Natural killer cell (primary cell): ENCODE measurements around the gene DCTN2. TPM values are rescaled to one million over a fixed set of nuclear protein-coding genes. Genes with fewer than 3 reads are reported as not detected.
"Not testable (repeated sequence)": the region's sequence is repeated elsewhere in the genome, so short reads cannot be mapped to it uniquely, and the experiment has no call there.

Experiments used
- ATAC-seq, 3 donors: fragments of 150-1000 bp in 2 of 3; fragments of 200-7000 bp in 1 of 3; cut with Tn5 transposase; 1 replicate in 1 of 3; 2 replicates in 2 of 3; pipeline ENCODE4 v1.10.0; 2021; ENCODE audit warnings: mild to moderate bottlenecking in 2 of 3, moderate library complexity in 2 of 3
- DNase-seq, 2 donors: peaks; one replicate each; pipeline versions ENCODE4 v3.0.0 to v3.0.0-alpha.2; 2013 to 2021; ENCODE audit warnings: mixed read lengths in 1 of 2
- H3K27ac ChIP-seq: one replicate; pipeline ENCODE4 v1.5.1; 2013; ENCODE audit warnings: mild to moderate bottlenecking, low read length
- H3K27me3 ChIP-seq: one replicate; pipeline ENCODE4 v1.6.1; 2013; ENCODE audit warnings: low read length; ENCODE audit not compliant: control insufficient read depth, insufficient read depth
- H3K36me3 ChIP-seq: one replicate; pipeline ENCODE4 v1.6.1; 2013; ENCODE audit warnings: low read length; ENCODE audit not compliant: control insufficient read depth, insufficient read depth
- H3K4me1 ChIP-seq: one replicate; pipeline ENCODE4 v1.6.1; 2013; ENCODE audit warnings: low read length; ENCODE audit not compliant: control insufficient read depth, insufficient read depth
- H3K4me3 ChIP-seq: one replicate; pipeline ENCODE4 v1.5.1; 2013; ENCODE audit warnings: low read length
- H3K9me3 ChIP-seq: one replicate; pipeline ENCODE4 v1.6.1; 2013; ENCODE audit warnings: low read length; ENCODE audit not compliant: control insufficient read depth, insufficient read depth
- H3K27ac Mint-ChIP-seq, 2 donors: one replicate each; pipeline ENCODE4 v1.8.0; 2022; ENCODE audit warnings: mild to moderate bottlenecking in 2 of 2, mixed read lengths in 2 of 2, moderate library complexity in 1 of 2
- H3K27me3 Mint-ChIP-seq, 2 donors: one replicate each; pipeline ENCODE4 v1.8.0; 2022; ENCODE audit warnings: low read depth in 2 of 2, mixed read lengths in 2 of 2
- H3K36me3 Mint-ChIP-seq: one replicate; pipeline ENCODE4 v1.8.0; 2022; ENCODE audit warnings: mixed read lengths
- H3K4me1 Mint-ChIP-seq, 2 donors: one replicate each; pipeline ENCODE4 v1.8.0; 2022; ENCODE audit warnings: mixed read lengths in 2 of 2
- H3K4me3 Mint-ChIP-seq: one replicate; pipeline ENCODE4 v1.8.0; 2022; ENCODE audit warnings: mild to moderate bottlenecking, moderate library complexity, mixed read lengths
- H3K9me3 Mint-ChIP-seq, 2 donors: one replicate each; pipeline ENCODE4 v1.8.0; 2022; ENCODE audit warnings: mixed read lengths in 2 of 2
- WGBS: methylation state at CpG from one replicate; pipeline ENCODE4 v1.1.7; 2013; ENCODE audit warnings: missing lambda C conversion rate; ENCODE audit not compliant: insufficient coverage; 5-methylcytosine and 5-hydroxymethylcytosine counted together
- intact Hi-C: fragments of 100-400 bp; cut with micrococcal nuclease; formaldehyde crosslinking; loops from one replicate; pipeline ENCODE4 v1.14.2; 2022
- total RNA-seq, 4 donors: library from RNA; stranded (reverse); fragments of 120-200 nt in 1 of 4; gene quantifications; one replicate each; pipeline versions ENCODE4 v1.2.3 to v1.2.4, GENCODE V29; 2013 to 2022
- TF ChIP-seq, protein P1 (sequence below): fragments of 200-600 bp; IDR thresholded peaks from one replicate; pipeline ENCODE4 v1.8.0; 2022; ENCODE audit warnings: antibody characterized with exemption

DCTN2 gene
- total RNA-seq, 3 donors from 2014 or later (not counting 1 experiment from before 2014, with no cell fraction given) = 65.5 to 76.5 (median 71.8) TPM

DNA sequence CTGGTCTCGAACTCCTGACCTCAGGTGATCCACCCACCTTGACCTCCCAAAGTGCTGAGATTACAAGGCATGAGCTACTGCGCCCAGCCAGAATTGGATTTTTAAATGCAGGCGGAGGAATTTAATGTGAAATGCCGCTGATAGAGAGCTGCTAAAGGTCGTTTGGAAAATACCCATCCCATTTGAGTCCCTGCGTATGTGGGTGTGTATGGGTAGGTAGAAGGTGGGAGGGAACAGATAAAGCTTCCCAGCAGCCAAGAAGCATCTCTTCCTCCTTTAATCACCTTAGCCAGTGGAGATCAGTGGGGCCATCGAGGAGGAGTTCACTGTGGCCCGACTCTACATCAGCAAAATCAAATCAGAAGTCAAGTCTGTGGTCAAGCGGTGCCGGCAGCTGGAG is 27.8 kb upstream of the DCTN2 start:
- Histone ChIP-seq H3K4me3 (no peak overlapping the region), H3K27me3 (no peaks in the 10 kb centered on the region), H3K36me3 (no peaks in the 10 kb centered on the region), H3K9me3 (no peaks in the 10 kb centered on the region), H3K4me1 (no peaks in the 10 kb centered on the region), H3K27ac (no peak overlapping the region)
- H3K27ac Mint-ChIP-seq = no peak overlapping the region
- ATAC-seq (no peak), DNase-seq (no peak)
- H3K4me1 Mint-ChIP-seq = no peaks in the 10 kb centered on the region
- H3K36me3 Mint-ChIP-seq = no peaks in the 10 kb centered on the region
- intact Hi-C loops = no loop called here
- H3K27me3 Mint-ChIP-seq = peaks cover 0 to 7% of the 10 kb centered on the region in 2 donors
- no peaks in the 10 kb centered on the region for H3K9me3 Mint-ChIP-seq
- 90% methylated on average over 10 of the region's 10 CpGs for WGBS
- H3K4me3 Mint-ChIP-seq = no peak overlapping the region
- TF ChIP-seq, protein P1, sequence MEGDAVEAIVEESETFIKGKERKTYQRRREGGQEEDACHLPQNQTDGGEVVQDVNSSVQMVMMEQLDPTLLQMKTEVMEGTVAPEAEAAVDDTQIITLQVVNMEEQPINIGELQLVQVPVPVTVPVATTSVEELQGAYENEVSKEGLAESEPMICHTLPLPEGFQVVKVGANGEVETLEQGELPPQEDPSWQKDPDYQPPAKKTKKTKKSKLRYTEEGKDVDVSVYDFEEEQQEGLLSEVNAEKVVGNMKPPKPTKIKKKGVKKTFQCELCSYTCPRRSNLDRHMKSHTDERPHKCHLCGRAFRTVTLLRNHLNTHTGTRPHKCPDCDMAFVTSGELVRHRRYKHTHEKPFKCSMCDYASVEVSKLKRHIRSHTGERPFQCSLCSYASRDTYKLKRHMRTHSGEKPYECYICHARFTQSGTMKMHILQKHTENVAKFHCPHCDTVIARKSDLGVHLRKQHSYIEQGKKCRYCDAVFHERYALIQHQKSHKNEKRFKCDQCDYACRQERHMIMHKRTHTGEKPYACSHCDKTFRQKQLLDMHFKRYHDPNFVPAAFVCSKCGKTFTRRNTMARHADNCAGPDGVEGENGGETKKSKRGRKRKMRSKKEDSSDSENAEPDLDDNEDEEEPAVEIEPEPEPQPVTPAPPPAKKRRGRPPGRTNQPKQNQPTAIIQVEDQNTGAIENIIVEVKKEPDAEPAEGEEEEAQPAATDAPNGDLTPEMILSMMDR = no peak

DNA sequence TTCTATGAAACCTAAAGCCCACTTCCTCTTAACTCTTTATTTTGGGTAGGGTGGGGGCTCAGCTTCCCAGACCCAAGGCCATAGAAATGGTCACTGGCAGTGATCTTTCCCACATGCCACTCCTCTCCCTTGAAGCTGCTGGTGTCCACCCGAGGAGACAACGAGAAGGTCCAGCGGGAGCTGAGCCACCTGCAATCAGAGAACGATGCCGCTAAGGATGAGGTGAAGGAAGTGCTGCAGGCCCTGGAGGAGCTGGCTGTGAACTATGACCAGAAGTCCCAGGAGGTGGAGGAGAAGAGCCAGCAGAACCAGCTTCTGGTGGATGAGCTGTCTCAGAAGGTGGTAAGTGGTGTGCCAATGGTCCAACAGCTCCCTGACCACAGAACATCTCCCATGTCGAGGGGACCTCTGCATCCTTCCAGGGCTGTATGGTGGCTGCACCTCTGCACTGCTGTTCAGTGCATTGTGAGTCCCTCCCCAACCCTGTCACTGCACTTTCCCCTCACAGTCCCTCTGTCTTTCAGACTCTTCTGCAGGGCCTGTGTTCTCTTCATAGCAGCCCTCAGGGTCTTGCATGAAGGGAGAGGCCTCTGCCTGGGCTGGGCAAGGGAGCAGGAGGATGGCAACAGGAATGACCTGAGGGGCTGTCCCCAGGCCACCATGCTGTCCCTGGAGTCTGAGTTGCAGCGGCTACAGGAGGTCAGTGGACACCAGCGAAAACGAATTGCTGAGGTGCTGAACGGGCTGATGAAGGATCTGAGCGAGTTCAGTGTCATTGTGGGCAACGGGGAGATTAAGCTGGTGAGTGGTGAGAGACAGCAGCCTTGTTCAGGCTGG is 25.2 kb upstream of the DCTN2 start:
- no peaks in the 10 kb centered on the region for H3K27me3 ChIP-seq
- Mint-ChIP-seq H3K27me3 (peaks cover 0 to 13% of the 10 kb centered on the region in 2 donors), H3K27ac (no peak overlapping the region), H3K4me3 (no peak overlapping the region), H3K9me3 (no peaks in the 10 kb centered on the region), H3K4me1 (no peaks in the 10 kb centered on the region), H3K36me3 (no peaks in the 10 kb centered on the region)
- 94% methylated on average over 12 of the region's 12 CpGs for WGBS
- TF ChIP-seq, protein P1 = no peak
- no peak overlapping the region for H3K4me3 ChIP-seq
- intact Hi-C loops = no loop called here
- H3K36me3 ChIP-seq = no peaks in the 10 kb centered on the region
- no peak for ATAC-seq
- no peaks in the 10 kb centered on the region for H3K4me1 ChIP-seq
- H3K9me3 ChIP-seq = no peaks in the 10 kb centered on the region
- no peak overlapping the region for H3K27ac ChIP-seq
- DNase-seq = no peak

- DNase-seq, H3K36me3 Mint-ChIP-seq, H3K4me1 ChIP-seq, H3K9me3 Mint-ChIP-seq, H3K27ac Mint-ChIP-seq, H3K9me3 ChIP-seq, H3K4me1 Mint-ChIP-seq, H3K36me3 ChIP-seq, H3K27ac ChIP-seq, H3K4me3 Mint-ChIP-seq, H3K4me3 ChIP-seq, H3K27me3 ChIP-seq, intact Hi-C loops, H3K27me3 Mint-ChIP-seq, ATAC-seq: not testable (repeated sequence)
- WGBS = 90% methylated on average over 9 of the region's 13 CpGs
Observed at GRCh38 chr12:57570438-57570837, 23.4 kb upstream of the DCTN2 start.

GRCh38 chr12:57569858-57570257 is 22.9 kb upstream of the DCTN2 start:
- Mint-ChIP-seq H3K27me3 (peaks cover 2 to 9% of the 10 kb centered on the region in 2 donors), H3K36me3 (no peaks in the 10 kb centered on the region), H3K27ac (no peak overlapping the region), H3K9me3 (no peaks in the 10 kb centered on the region), H3K4me3 (no peak overlapping the region), H3K4me1 (no peaks in the 10 kb centered on the region)
- Histone ChIP-seq H3K27me3 (no peaks in the 10 kb centered on the region), H3K9me3 (no peaks in the 10 kb centered on the region), H3K4me3 (no peak overlapping the region), H3K27ac (no peak overlapping the region), H3K36me3 (no peaks in the 10 kb centered on the region), H3K4me1 (no peaks in the 10 kb centered on the region)
- TF ChIP-seq, protein P1 = no peak
- DNase-seq (no peak), ATAC-seq (no peak)
- WGBS = 93% methylated on average over 16 of the region's 18 CpGs
- intact Hi-C loops = no loop called here
